Astrocyte (in vitro differentiated cells and primary cell): ENCODE results near the gene ANKRD7. TPM values are rescaled to one million over a fixed set of nuclear protein-coding genes. Genes with fewer than 3 reads are reported as not detected.
A peak's percentile ranks its signal among the peaks of the same experiment; 100 is the strongest.

ENCODE experiments used
- DNase-seq: peaks from one replicate; pipeline ENCODE4 v3.0.0-alpha.2; 2010; ENCODE audit warnings: low read depth
- FAIRE-seq: peaks from 2 replicates; lab custom pipeline; 2011; peaks lifted over from hg19 to GRCh38; lab: Jason Lieb, UNC
- H2AFZ ChIP-seq: 2 replicates; pipeline ENCODE4 v1.6.0; 2012; ENCODE audit warnings: low read depth, low read length, inconsistent platforms
- H3K27ac ChIP-seq: 2 replicates; pipeline ENCODE4 v1.5.1; 2011; ENCODE audit warnings: low read depth, low read length, inconsistent platforms
- H3K27me3 ChIP-seq: 2 replicates; pipeline ENCODE4 v1.6.0; 2011; ENCODE audit warnings: low read length, inconsistent platforms; ENCODE audit not compliant: insufficient read depth
- H3K36me3 ChIP-seq: 2 replicates; pipeline ENCODE4 v1.5.1; 2011; ENCODE audit warnings: low read length, inconsistent platforms; ENCODE audit not compliant: insufficient read depth
- H3K4me1 ChIP-seq: 2 replicates; pipeline ENCODE4 v1.5.1; 2011; ENCODE audit warnings: low read length, inconsistent platforms; ENCODE audit not compliant: insufficient read depth
- H3K4me2 ChIP-seq: 2 replicates; pipeline ENCODE4 v1.6.0; 2012; ENCODE audit warnings: low read length, inconsistent platforms
- H3K4me3 ChIP-seq: 2 replicates; pipeline ENCODE4 v1.5.1; 2011; ENCODE audit warnings: low read depth, mild to moderate bottlenecking, low read length, inconsistent platforms; ENCODE audit not compliant: insufficient read depth
- H3K79me2 ChIP-seq: 2 replicates; pipeline ENCODE4 v1.6.0; 2012; ENCODE audit warnings: mild to moderate bottlenecking, low read length, inconsistent platforms; ENCODE audit not compliant: insufficient read depth
- H3K9ac ChIP-seq: 2 replicates; pipeline ENCODE4 v1.6.0; 2012; ENCODE audit warnings: mild to moderate bottlenecking, low read length, inconsistent platforms
- H3K9me3 ChIP-seq: 2 replicates; pipeline ENCODE4 v1.5.1; 2012; ENCODE audit warnings: low read depth, mild to moderate bottlenecking, low read length, inconsistent platforms; ENCODE audit not compliant: insufficient read depth
- H4K20me1 ChIP-seq: 2 replicates; pipeline ENCODE4 v1.6.0; 2012; ENCODE audit warnings: low read length, inconsistent platforms; ENCODE audit not compliant: insufficient read depth
- H3K27ac Mint-ChIP-seq: one replicate; pipeline ENCODE4 v1.8.0; 2021; ENCODE audit warnings: mild to moderate bottlenecking, mixed read lengths; ENCODE audit not compliant: unreplicated experiment
- H3K27me3 Mint-ChIP-seq: one replicate; pipeline ENCODE4 v1.8.0; 2021; ENCODE audit warnings: low read depth, mixed read lengths; ENCODE audit not compliant: unreplicated experiment
- H3K36me3 Mint-ChIP-seq: one replicate; pipeline ENCODE4 v1.8.0; 2021; ENCODE audit warnings: low read depth, mixed read lengths; ENCODE audit not compliant: unreplicated experiment
- H3K4me1 Mint-ChIP-seq: one replicate; pipeline ENCODE4 v1.8.0; 2021; ENCODE audit warnings: low read depth, mixed read lengths; ENCODE audit not compliant: unreplicated experiment
- H3K4me3 Mint-ChIP-seq: one replicate; pipeline ENCODE4 v1.8.0; 2021; ENCODE audit warnings: mild to moderate bottlenecking, moderate library complexity, mixed read lengths; ENCODE audit not compliant: unreplicated experiment
- H3K9me3 Mint-ChIP-seq: one replicate; pipeline ENCODE4 v1.8.0; 2021; ENCODE audit warnings: mild to moderate bottlenecking, mixed read lengths; ENCODE audit not compliant: unreplicated experiment
- CTCF ChIP-seq: IDR thresholded peaks from 2 replicates; pipeline ENCODE4 v1.5.1; 2011; ENCODE audit warnings: low read depth, mild to moderate bottlenecking, inconsistent platforms, low read length, moderate library complexity; ENCODE audit not compliant: insufficient read depth
- EZH2 ChIP-seq: IDR thresholded peaks from 2 replicates; pipeline ENCODE4 v1.6.1; 2012; ENCODE audit warnings: mild to moderate bottlenecking, low read length, inconsistent platforms; ENCODE audit not compliant: insufficient read depth
- total RNA-seq: library from RNA; stranded (reverse); gene quantifications from 2 replicates; pipeline ENCODE4 v1.2.1, GENCODE V29; 2021

The ANKRD7 gene
- total RNA-seq, 1 donor from 2014 or later, result 0.41 TPM

GRCh38 chr7:118183786-118184564, 40.5 kb upstream of the ANKRD7 start, which contains the start of gene LSM8:
Gene LSM8 (plus strand): TSS chr7:118184164. CDS start chr7:118184224, 60 bp downstream.
- peak within 1 kb of the TSS; percentile 96 for H3K9ac ChIP-seq
- peaks cover 15% of the 10 kb centered on the region for H3K4me1 Mint-ChIP-seq
- H4K20me1 ChIP-seq, result no peaks in the 10 kb centered on the region
- peak within 1 kb of the TSS; percentile 97 for H3K27ac Mint-ChIP-seq
- peak within 1 kb of the TSS; percentile 90 for H3K27ac ChIP-seq
- peaks cover 17% of the 10 kb centered on the region for H3K36me3 ChIP-seq
- H3K27me3 ChIP-seq, result no peaks in the 10 kb centered on the region
- no peaks in the 10 kb centered on the region for H3K36me3 Mint-ChIP-seq
- TF ChIP-seq CTCF (no peak), EZH2 (no peak)
- FAIRE-seq (no peak), DNase-seq (peak; percentile 95)
- H3K27me3 Mint-ChIP-seq, result no peaks in the 10 kb centered on the region
- H3K9me3 Mint-ChIP-seq, result no peaks in the 10 kb centered on the region
- H3K79me2 ChIP-seq, result peaks cover 54% of the 10 kb centered on the region
- H2AFZ ChIP-seq, result peak within 1 kb of the TSS; percentile 83
- no peaks in the 10 kb centered on the region for H3K9me3 ChIP-seq
- H3K4me1 ChIP-seq, result peaks cover 11% of the 10 kb centered on the region
- H3K4me2 ChIP-seq, result peak within 1 kb of the TSS; percentile 94
- peak within 1 kb of the TSS; percentile 95 for H3K4me3 Mint-ChIP-seq
- peak within 1 kb of the TSS; percentile 97 for H3K4me3 ChIP-seq

DNA sequence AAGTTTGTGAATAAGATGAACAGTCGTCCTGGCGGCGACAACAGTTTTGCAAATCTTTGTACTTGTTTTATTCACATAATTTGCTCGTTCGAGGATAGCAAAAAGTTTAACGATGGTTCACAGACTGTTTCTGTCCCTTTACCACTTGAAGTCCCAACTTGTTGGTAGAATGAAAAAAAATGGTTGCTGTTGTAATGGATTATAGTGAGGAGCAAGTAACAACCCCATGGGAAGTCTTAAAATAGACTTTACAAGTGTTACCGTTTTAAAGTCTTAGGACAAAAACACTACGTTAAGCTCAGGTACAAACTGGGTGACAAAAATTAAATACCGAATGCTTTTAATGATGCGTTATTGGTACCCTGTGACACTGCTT, 40.0 kb upstream of the ANKRD7 start:
- H2AFZ ChIP-seq, result peak overlapping the region; percentile 83
- peak overlapping the region; percentile 95 for H3K4me3 Mint-ChIP-seq
- peaks cover 17% of the 10 kb centered on the region for H3K36me3 ChIP-seq
- peak overlapping the region; percentile 85 for H3K27ac Mint-ChIP-seq
- peak overlapping the region; percentile 90 for H3K27ac ChIP-seq
- peak overlapping the region; percentile 96 for H3K9ac ChIP-seq
- H3K79me2 ChIP-seq, result peaks cover 54% of the 10 kb centered on the region
- H4K20me1 ChIP-seq, result no peaks in the 10 kb centered on the region
- no peaks in the 10 kb centered on the region for H3K9me3 Mint-ChIP-seq
- peaks cover under 1% of the 10 kb centered on the region for H3K36me3 Mint-ChIP-seq
- no peaks in the 10 kb centered on the region for H3K27me3 ChIP-seq
- FAIRE-seq (peak; percentile 60), DNase-seq (no peak)
- H3K4me1 Mint-ChIP-seq, result peaks cover 15% of the 10 kb centered on the region
- H3K9me3 ChIP-seq, result no peaks in the 10 kb centered on the region
- TF ChIP-seq CTCF, result no peak
- no peak for TF ChIP-seq EZH2
- H3K4me2 ChIP-seq, result peak overlapping the region; percentile 94
- peaks cover 11% of the 10 kb centered on the region for H3K4me1 ChIP-seq
- H3K4me3 ChIP-seq, result peak overlapping the region; percentile 97
- H3K27me3 Mint-ChIP-seq, result no peaks in the 10 kb centered on the region
